Measurements from ENCODE around the gene PRDM15.

DNA sequence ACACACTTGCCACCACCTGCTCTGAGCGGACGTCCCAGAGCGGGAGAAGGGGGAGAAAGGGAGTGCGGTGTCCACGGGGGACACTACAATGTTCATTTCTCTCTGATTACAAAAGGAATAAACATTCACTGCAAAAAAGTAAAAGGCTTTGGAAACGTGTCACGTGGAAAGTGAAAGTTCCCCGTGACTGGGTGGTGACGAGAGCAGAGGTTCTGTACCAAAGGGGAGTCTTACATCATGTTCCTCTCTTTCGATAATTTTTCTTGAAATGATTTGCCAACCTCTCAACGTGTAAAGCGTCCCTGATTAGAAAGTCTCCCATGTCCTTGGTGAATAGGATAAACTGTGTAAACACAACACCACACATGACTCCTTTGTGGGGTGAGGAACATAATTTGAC is 22.0 kb upstream of the PRDM15 start:
- TF ChIP-seq EZH2 (IDR thresholded peaks at IDR 0.05; ENCODE audit: insufficient read depth, poor library complexity, severe bottlenecking) (no peak), EZH2phosphoT487 (IDR thresholded peaks at IDR 0.05; ENCODE audit: insufficient read depth, low read depth) (no peak)
